ENCODE data around the gene ADGRB3.

ADGRB3 gene

GRCh38 chr6:68735866-68736265, 100.8 kb downstream of the ADGRB3 start:
- DNase-seq = no peak
- H2AFZ ChIP-seq (ENCODE audit: low read length) = no peak overlapping the region
- H3K4me2 ChIP-seq (ENCODE audit: low read depth, low read length) = no peak overlapping the region
- H3K9me3 ChIP-seq (replicated peaks; ENCODE audit: insufficient read depth, low read length) = no peaks in the 10 kb centered on the region
- H3K27ac ChIP-seq (ENCODE audit: low read length) = no peak overlapping the region
- H3K9me2 ChIP-seq (replicated peaks; ENCODE audit: insufficient read depth, low read length) = no peaks in the 10 kb centered on the region
- no peak overlapping the region for H3K9ac ChIP-seq (ENCODE audit: low read length)
- 0 out of 2 replicates have a peak, but pooled peaks cover 3% of the 10 kb centered on the region for H3F3A ChIP-seq (ENCODE audit: insufficient read depth, low read length)
- H3K36me3 ChIP-seq (replicated peaks; ENCODE audit: insufficient read depth, low read length) = no peaks in the 10 kb centered on the region
- TF ChIP-seq EZH2 (optimal IDR thresholded peaks at IDR 0.05; ENCODE audit: low read depth, low read length) = no peak
- TF ChIP-seq CTCF (IDR thresholded peaks at IDR 0.05; ENCODE audit: low read length) = no peak
- TF ChIP-seq EZH2phosphoT487 (IDR thresholded peaks at IDR 0.05; ENCODE audit: low read length) = no peak
- no peaks in the 10 kb centered on the region for H3K27me3 ChIP-seq (replicated peaks; ENCODE audit: insufficient read depth, low read length)
- H3K79me2 ChIP-seq (ENCODE audit: low read length) = no peaks in the 10 kb centered on the region
- H3K4me3 ChIP-seq (ENCODE audit: low read length) = no peak overlapping the region
- no peaks in the 10 kb centered on the region for H4K20me1 ChIP-seq (ENCODE audit: insufficient read depth, low read length)
- H3K4me1 ChIP-seq (ENCODE audit: low read length) = peaks cover 2% of the 10 kb centered on the region; the same call in 1 of the 2 replicates

GRCh38 chr6:68737061-68737460, 102.0 kb downstream of the ADGRB3 start:
- TF ChIP-seq EZH2phosphoT487 (IDR thresholded peaks at IDR 0.05; ENCODE audit: low read length) (no peak), CTCF (IDR thresholded peaks at IDR 0.05; ENCODE audit: low read length) (no peak), EZH2 (optimal IDR thresholded peaks at IDR 0.05; ENCODE audit: low read depth, low read length) (no peak)
- no peaks in the 10 kb centered on the region for H3K9me2 ChIP-seq (replicated peaks; ENCODE audit: insufficient read depth, low read length)
- H3K9ac ChIP-seq (ENCODE audit: low read length) = no peak overlapping the region
- H3K4me2 ChIP-seq (ENCODE audit: low read depth, low read length) = no peak overlapping the region
- H2AFZ ChIP-seq (ENCODE audit: low read length) = no peak overlapping the region
- H3K27me3 ChIP-seq (replicated peaks; ENCODE audit: insufficient read depth, low read length) = no peaks in the 10 kb centered on the region
- DNase-seq = no peak
- H3K27ac ChIP-seq (ENCODE audit: low read length) = no peak overlapping the region
- no peaks in the 10 kb centered on the region for H3K79me2 ChIP-seq (ENCODE audit: low read length)
- no peaks in the 10 kb centered on the region for H4K20me1 ChIP-seq (ENCODE audit: insufficient read depth, low read length)
- H3K4me3 ChIP-seq (ENCODE audit: low read length) = no peak overlapping the region
- peaks cover 4% of the 10 kb centered on the region; the same call in 1 of the 2 replicates for H3F3A ChIP-seq (ENCODE audit: insufficient read depth, low read length)
- peaks cover 5% of the 10 kb centered on the region; the same call in 1 of the 2 replicates for H3K4me1 ChIP-seq (ENCODE audit: low read length)
- H3K36me3 ChIP-seq (replicated peaks; ENCODE audit: insufficient read depth, low read length) = no peaks in the 10 kb centered on the region
- no peaks in the 10 kb centered on the region for H3K9me3 ChIP-seq (replicated peaks; ENCODE audit: insufficient read depth, low read length)

GRCh38 chr6:68738039-68738438, 103.0 kb downstream of the ADGRB3 start:
- H3K4me1 ChIP-seq (ENCODE audit: low read length) = peaks cover 5% of the 10 kb centered on the region; the same call in 1 of the 2 replicates
- no peaks in the 10 kb centered on the region for H3K9me2 ChIP-seq (replicated peaks; ENCODE audit: insufficient read depth, low read length)
- H3K27ac ChIP-seq (ENCODE audit: low read length) = no peak overlapping the region
- DNase-seq = no peak
- no peak overlapping the region for H2AFZ ChIP-seq (ENCODE audit: low read length)
- no peaks in the 10 kb centered on the region for H3K27me3 ChIP-seq (replicated peaks; ENCODE audit: insufficient read depth, low read length)
- H3K9me3 ChIP-seq (replicated peaks; ENCODE audit: insufficient read depth, low read length) = no peaks in the 10 kb centered on the region
- no peak overlapping the region for H3K4me2 ChIP-seq (ENCODE audit: low read depth, low read length)
- H3K79me2 ChIP-seq (ENCODE audit: low read length) = no peaks in the 10 kb centered on the region
- no peak overlapping the region for H3K4me3 ChIP-seq (ENCODE audit: low read length)
- no peaks in the 10 kb centered on the region for H3K36me3 ChIP-seq (replicated peaks; ENCODE audit: insufficient read depth, low read length)
- no peaks in the 10 kb centered on the region for H4K20me1 ChIP-seq (ENCODE audit: insufficient read depth, low read length)
- H3F3A ChIP-seq (ENCODE audit: insufficient read depth, low read length) = peaks cover 4% of the 10 kb centered on the region; the same call in 1 of the 2 replicates
- TF ChIP-seq CTCF (IDR thresholded peaks at IDR 0.05; ENCODE audit: low read length) = no peak
- no peak for TF ChIP-seq EZH2phosphoT487 (IDR thresholded peaks at IDR 0.05; ENCODE audit: low read length)
- no peak for TF ChIP-seq EZH2 (optimal IDR thresholded peaks at IDR 0.05; ENCODE audit: low read depth, low read length)
- no peak overlapping the region for H3K9ac ChIP-seq (ENCODE audit: low read length)
